NCI-H510A (cell line): ENCODE measurements around the gene CDCP1.
"Not testable (repeated sequence)": the region's sequence is repeated elsewhere in the genome, so short reads cannot be mapped to it uniquely, and the experiment has no call there.

Source experiments
- DNase-seq: peaks from one replicate; lab custom pipeline; 2025; lab: John Stamatoyannopoulos, UW

The CDCP1 gene

DNA sequence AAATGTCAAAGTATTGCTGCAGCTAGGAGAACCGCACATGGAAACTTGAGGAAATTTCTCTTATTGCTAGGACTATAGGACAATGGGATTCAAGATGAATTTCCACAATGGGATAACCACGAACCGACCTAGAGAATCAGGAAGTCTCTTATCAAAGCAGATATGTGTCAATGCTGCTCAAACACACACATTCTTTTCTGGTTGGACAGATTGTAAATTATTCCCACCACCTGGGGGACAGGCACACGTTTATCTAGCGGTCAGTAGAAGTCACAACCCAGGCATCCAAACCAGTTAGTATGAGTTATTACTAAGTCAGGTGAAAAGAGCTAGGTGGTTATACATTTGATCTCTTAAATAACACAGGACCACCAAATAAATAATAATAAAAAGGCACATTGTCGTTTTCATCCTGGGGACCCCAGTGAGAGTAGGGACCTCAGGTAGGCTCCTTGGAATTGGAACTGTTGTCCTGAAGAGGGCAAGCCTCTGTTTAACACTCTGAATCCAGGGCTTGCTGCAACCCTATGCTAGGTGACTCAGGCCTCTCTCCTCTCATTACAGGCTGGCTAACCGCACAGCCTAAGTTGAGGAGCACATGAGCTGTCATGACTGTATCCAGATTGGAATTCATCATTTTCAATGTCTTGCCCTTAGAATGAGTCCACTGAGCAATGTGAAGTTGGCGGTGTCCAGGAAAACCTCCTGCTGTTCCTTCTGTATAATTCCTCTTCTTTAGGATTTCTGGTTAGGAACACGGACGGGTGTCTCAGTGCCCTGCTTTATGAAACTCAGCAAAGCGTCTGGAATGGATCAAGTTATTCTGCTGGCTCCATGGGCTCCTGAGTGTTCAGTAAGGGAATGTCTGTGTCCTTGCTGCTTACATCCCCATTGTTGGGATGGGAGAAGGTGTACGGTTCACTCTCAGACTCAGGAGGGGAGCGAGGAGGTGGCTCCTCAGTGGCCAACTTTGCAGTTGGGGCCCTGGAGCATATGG is 61.1 kb downstream of the CDCP1 start:
- no peak for DNase-seq

DNA sequence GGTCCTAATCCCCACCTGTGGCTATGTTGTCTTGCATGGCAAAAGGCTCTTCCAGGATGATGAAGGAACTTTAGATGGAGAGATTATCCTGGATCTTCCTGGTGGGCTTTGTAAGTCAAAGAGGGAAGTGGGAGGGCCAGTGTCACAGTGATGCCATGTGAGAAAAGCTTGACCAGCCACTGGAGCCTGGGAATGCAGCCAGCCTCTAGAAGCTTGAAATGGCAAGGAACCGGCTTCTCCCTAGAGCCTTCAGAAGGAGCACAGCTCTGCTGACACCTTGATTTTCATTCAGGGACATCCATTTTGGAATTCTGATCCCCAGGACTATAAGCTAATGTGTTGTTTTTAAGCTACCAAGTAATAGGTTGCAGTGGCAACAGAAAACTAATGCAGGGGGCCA is 61.8 kb downstream of the CDCP1 start:
- no peak for DNase-seq

DNA sequence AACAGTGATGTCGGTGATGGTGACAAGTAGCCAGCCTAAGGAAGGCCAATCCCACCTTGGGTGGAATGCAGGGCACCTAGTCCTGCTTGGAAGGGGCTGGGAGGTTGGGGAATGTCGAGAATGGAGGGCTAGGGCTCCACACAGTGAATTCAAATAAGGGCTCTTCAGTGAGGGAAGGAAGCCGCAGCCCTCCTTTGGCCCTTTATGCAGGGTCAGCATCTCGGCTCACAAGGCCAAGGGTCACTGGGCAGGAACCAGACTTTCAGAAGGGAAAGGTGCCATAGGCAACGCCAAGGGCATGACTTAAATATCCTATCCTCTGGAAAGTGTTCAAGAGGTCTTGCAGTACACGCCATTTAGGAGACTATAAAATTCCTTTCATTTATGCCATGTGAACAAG is 63.2 kb downstream of the CDCP1 start:
- no peak for DNase-seq

DNA sequence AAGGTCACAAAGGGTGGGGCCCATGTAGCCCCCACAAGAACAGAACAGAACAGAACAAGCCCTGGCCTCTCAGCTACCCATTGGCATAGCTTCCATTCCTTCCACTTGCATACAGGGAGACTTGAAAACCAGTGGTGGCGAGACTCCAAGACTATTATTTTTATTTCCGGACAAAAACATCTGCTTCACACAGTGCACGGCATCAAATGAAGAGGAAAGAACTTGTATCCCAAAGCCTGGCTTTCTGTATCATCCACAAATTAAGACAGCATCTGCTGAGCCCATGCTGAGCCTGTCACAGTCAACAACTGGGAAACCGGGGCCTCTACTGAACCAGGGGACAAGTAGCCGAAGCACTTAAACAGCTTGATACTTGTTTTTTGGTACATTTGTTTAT is 64.0 kb downstream of the CDCP1 start:
- no peak for DNase-seq

DNA sequence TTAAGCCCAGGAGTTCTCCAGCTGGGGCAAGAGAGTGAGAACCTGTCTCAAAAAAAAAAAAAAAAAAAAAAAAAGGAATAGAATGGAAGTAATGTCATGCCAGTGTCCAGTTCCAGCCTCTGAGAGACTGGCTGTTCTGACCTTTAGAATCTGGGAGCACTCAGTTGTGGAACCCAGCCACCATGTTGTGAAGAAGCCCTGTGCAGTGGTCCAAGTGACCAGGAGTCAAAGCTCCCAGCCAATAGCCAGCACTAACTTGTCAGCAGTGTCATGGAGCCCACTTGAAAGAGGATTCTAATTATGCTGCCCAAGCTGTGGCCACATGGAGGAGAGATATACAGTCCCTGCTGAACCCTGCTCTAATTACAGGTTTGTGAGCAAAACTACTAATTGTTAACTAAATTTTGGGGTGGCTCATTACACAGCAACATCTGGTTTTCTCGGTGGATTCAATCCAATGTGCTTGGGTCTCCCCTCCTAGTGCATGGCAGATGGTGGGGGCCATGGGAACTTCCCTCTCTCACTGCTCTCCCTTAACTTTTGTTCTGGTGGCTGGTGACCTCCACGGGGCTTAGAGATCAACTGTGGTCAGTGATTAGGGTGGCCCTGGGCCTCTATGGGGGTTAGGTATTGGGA is 64.6 kb downstream of the CDCP1 start:
- DNase-seq: no peak

DNA sequence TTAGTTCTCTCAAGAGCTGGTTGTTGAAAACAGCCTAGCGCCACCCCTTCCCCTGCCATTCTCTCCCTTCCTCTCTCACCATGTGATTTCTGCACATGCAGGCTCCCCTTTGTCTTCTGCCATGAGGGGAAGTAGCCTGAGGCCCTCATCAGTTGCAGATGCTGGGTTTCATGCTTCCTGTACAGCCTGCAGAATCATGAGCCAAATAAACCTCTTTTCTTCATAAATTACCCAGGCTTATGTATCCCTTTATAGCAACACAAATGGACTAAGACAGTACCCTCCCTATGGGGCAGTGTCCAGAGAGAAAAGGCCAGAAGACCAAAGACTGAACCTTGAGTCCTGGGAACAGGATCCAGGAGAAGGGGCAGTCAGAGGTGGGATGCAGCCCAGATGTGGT is 65.4 kb downstream of the CDCP1 start:
- no peak for DNase-seq

DNA sequence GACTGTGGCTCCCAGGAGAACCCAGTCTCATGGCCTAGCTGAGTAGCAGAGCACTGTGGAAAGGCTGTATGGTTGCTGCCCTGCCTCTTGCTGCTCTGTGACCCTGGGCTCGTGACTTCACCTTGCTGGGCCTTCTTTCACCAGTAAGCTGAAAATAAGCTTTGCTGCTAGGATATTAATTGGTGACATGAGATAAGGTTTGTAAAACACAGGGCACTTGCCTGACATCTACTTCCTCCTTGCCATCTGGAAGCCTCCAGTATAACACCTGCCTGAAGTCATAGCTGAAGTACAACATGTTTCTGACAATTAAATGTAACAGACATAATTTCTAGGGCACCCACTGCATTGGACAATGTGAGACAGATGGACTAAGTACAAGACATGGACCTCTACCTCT is 66.5 kb downstream of the CDCP1 start:
- DNase-seq: no peak

DNA sequence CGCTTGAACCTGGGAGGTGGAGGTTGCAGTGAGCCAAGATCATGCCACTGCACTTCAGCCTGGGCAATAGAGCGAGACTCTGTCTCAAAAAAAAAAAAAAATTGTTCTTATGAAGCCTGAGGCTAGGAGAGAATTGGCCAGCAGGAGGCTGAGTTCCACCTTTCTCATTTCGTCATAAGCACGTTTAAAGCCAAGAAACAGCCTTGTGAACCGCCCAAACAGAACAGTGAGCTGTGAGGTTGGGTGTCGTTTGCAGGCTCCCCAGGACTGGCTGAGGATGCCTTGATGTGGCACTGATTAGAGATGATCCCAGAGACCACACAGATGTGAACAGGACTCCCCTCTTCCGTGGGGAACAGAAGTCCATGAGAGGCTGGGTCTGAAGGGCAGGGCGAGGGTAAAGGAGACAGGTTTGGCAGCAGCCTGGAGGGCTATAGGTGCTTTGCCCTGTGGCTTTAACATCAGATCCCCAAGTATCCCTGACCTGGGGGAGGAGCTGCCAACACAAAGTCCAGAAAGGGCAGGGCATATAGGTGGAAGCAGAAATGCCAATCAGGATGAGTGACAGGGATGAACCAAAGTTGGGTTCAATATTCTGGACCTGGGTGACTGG is 67.2 kb downstream of the CDCP1 start:
- no peak for DNase-seq

DNA sequence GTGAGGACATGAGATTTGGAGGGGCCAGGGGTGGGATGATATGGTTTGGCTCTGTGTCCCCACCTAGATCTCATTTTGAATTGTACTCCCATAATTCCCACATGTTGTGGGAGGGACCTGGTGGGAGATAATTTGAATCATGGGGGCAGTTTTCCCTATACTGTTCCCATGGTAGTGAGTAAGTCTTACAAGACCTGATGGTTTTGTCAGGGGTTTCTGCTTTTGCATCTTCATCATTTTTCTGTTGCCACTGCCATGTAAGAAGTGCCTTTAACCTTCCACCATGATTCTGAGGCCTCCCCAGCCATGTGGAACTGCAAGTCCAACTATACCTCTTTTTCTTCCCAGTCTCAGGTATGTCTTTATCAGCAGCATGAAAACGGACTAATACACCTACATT is 67.9 kb downstream of the CDCP1 start:
- not testable (repeated sequence) for DNase-seq

DNA sequence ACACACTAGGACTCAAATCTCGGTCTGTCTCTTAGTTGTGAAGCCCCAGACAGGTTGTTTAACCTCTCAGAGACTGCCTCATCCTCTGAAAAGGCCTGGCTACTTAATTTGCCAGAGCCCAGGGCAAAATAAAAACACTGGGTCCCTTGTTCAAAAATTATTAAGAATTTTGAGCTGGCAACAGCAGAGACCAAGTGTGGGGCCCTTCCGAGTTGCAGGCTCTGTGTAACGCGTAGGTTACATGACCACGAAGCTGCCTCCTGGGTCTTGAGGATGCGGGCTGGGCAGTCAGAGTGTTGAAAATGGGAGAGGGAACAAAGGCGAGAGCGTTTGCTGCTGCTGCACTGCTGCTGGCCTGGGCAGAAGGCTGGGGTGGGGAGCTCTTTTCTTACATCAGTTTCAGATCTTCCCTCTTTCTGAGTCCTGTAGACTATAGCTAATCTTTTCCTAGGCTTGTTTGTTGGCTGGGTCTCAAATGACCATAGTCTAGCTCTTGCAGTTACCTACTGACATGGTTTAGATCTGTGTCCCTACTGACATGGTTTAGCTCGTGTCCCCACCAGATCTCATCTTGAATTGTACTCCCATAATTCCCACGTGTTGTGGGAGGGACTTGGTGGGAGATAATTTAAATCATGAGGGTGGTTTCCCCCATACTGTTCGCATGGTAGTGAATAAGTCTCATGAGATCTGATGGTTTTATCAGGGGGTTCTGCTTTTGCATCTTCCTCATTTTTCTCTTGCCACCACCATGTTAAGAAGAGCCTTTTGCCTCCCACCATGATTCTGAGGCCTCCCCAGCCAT is 70.2 kb downstream of the CDCP1 start:
- DNase-seq: no peak

DNA sequence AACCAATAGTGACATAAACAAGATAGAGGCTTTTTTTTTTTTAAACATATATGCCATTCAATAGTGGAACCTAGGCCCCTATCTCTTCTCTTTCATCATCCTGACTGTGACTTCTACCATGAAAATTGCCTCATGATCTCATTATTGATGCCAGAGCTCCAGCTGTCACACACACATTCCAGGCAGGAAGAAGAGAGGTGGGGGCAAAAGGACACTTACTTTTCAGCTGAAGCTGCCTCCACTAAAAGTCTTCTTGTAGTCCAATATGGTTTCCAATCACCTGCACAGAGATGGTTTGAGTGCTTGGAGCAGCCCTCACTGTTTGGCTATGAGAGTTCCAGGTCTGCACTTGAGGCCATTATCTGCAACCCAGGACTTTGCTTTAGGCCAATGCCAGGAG is 75.1 kb downstream of the CDCP1 start:
- no peak for DNase-seq

DNA sequence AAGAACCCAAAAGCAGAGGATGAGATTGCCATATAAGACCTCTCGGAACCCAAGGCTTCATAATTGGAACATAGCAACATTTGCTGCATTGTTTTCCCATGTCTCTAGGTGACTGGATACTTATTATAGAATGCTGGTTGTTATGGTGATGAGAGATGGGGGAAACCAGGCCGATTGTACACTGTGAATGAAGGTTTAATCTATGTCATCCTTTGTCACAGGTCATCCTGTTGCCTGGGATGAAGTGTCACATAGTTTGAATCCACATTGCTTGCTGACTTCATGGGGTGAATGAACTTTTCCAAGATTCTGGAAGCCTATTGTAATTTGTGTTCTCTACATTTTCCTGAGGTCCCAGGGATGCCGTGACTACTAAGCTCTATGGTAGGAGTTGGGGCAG is 78.2 kb downstream of the CDCP1 start:
- DNase-seq: no peak

DNA sequence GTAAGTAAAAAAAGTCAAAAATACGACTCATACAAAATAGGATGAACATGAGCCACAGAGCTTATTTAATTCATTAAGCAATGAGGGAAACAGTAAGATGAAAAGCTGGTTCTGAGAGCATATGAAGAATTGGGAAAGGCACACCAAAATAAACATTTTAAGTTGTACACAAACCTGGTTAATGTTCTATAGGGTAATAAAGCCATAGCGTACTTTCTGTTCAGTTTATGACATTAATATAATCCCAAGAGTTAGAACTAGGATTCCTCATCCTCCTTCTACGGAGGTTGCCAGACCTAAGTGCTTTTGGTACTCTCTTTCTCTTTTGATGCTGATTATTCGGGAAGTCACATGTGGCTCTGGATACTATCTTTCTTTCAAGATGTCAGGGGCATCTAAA is 78.7 kb downstream of the CDCP1 start:
- no peak for DNase-seq

DNA sequence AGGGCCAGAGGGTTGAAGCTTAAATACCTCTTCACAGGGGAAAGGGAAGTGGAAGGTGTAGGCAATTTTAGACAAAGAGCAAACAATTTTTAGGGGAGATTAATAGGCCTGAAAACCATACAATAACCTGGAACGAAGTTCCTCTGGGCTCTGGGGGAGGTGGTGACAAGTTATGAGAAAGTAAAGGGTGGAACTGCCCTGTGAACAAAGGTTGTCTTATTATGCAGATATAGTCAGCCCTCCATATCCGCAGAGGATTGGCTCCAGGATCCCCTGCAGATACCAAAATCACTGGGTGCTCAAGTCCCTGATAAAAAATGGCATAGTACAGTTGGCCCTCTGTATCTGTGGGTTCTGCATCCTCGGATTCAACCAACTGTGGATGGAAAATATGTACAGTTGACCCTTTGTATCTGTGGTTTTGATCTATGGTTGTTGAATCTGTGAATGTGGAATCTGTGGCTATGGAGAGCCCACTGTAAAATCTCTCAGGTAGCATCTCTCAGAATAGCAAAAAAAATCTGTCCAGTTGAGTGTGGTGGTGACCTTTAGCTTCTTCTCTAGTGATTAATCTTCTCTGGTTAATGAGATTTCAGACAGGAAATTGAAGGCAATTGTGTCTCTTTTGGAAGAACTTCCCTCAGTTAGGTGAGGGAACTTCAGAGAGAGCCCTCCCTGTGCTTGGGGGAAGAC is 79.9 kb downstream of the CDCP1 start:
- DNase-seq: no peak

DNA sequence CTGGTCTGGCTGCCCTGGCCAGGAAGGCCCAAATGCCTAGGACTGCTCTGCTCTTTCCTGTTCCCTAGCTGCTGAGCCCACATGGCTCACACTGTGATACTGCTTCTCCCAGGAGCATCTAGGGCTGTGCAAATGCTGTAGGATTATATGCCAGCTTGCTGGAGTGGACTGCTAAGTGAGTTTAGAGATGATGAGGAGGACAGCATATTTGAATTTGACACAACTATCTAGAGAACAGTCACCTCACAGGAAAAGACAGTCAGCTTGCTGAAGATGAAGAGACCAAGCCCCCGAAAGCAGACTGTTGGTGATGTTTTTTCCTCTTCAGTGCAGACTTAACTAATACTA is 80.8 kb downstream of the CDCP1 start:
- no peak for DNase-seq

DNA sequence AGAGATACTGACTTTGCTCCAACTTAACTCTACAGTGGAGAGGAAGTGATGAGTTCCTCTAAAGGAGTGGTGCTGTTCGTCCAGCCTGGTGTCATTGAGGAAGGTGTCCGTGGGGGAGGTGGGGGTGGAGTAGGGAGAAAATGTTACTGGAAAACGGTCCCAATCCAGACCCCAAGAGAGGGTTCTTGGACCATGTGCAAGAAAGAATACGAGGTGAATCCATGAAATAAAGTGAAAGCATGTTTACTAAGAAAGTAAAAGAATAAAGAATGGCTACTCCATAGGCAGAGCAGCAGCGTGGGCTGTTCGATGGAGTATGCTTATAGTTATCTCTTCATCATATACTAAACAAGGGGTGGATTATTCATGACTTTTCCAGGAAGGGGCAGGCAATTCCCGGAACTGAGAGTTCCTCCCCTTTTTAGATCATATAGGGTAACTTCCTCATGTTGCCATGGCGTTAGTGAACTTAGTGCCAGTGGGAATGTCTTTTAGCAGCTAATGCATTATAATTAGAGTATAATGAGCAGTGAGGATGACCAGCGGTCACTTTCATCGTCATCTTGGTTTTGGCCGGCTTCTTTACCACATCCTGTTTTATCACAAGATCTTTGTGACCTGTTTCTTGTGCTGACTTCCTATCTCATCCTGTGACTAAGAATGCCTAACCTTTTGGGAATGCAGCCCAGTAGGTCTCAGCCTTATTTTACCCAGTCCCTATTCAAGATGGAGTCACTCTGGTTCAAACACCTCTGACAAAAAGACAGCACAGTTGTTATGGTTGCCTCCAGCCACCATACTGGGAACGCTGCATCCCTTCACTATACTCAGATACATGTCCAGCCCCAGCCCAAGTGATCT is 81.4 kb downstream of the CDCP1 start:
- DNase-seq: no peak

DNA sequence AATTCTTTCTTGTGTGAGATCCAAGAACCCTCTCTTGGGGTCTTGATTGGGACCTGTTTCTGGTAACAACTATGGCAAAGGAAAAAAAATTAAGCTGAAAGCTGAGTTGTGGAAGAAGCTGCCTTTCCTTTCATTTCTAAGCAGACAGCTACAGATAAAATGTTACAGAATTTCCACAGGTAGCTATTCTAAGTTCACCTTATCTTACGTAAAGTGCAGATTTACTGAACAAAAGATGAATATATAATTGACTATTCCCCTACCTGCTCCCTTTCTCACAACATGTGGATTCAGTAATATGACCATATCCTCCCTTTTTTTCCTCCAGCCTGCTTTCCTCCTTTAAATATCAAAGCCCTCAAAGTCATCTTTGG is 83.5 kb downstream of the CDCP1 start:
- DNase-seq: no peak

DNA sequence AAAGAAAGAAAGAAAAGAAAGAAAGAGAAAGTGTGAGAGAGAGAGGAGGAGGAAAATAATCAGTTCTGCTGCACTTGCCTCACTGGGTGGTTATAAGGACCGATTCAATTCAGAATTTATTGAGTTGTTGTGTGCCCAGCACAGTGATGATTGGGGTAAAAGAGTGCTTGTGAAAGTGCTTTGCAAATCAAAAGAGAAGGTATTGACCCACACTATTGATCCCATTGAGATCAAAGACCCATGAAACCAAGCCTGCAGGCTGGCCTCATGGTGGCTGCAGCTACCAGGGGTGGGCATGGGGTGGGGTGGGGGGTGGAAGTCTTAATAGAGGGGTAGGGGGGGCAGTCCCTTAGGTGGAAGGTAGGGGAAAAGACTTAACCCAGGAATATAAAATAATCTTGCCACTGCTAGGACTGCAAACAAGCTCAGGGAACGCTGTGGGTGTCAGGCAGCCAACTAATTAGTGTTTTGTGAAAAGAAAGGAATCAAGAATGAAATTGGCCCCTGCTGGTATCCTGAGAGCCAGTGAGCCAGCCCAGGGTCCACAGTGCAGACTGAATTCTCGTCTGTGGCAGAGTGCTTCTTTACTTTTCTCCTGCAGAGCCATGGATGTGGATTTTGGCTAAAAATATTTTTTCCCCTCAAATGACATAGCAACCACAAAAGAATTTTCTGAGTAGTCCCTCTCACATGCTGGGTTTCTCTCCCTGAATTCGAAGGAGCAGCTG is 85.8 kb downstream of the CDCP1 start:
- no peak for DNase-seq

DNA sequence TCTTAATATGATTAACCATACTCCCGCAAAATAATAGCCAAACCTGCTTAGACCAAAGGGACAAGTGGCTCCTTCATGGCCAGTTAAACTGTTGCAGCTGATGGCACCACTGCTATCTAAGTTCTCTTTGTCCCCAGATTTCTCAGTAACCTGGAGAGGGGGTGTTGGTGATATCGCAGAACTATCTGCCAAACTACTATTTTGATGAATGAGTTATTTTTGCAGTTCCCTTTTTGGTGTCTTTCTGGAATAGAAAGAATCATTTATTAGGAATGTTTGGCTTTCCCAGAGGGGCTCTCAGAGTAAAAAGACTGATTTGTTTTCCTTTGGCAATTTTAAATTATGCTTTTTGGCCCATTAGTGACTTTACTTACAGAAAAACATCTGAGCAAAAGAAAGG is 87.0 kb downstream of the CDCP1 start:
- no peak for DNase-seq

DNA sequence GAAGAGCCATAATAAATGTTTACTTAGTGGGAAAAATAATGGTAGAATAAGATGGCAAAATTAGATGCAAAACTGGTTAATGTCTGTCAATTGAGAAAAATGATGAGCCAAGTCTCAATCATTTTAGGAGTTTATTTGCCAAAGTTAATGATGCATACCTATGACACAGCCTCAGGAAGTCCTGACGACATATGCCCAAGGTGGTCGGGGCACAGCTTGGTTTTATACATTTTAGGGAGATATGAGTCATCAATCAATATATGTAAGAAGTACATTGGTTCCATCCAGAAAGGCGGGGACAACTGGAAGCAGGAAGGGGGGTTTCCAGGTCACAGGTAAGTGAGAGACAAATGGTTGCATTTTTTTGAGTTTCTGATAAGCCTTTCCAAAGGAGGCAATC is 88.6 kb downstream of the CDCP1 start:
- no peak for DNase-seq
